HG03342 (cell line): ENCODE measurements around the gene RRP1B.

ENCODE experiments used
- ATAC-seq: cut with Tn5 transposase; IDR thresholded peaks from one replicate; pipeline ENCODE4 v1.9.1; 2021; ENCODE audit warnings: mild to moderate bottlenecking, moderate library complexity; ENCODE audit not compliant: unreplicated experiment

The RRP1B gene

GRCh38 chr21:43720539-43721166 is 61.3 kb downstream of the RRP1B start:
- no peak for ATAC-seq

DNA sequence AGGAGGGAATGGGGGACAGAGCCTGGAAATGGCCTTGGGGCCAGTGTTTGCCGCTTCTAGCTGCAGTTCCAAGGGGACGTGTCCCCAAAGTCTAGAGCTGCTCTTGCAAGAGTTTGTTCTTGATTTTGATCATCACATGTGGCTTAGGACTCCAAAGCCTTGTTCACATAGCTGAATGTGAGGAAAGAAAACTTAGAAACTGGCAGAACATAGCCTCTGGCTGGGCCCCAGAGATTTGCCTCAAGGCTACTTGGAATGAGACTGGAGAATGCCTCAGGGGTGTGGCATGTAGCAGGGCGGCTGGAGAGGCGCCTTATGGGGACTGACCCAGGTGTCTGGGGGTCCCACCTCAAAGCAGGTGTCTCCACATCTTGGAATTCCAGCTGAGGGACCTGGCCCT is 61.8 kb downstream of the RRP1B start:
- no peak for ATAC-seq

GRCh38 chr21:43721939-43722338 is 62.6 kb downstream of the RRP1B start:
- ATAC-seq = no peak

GRCh38 chr21:43723648-43724047 is 64.3 kb downstream of the RRP1B start:
- no peak for ATAC-seq

- no peak for ATAC-seq
These were observed 67.5 kb downstream of the RRP1B start for GRCh38 chr21:43726686-43727518.

- no peak for ATAC-seq
These were observed 68.3 kb downstream of the RRP1B start for GRCh38 chr21:43727519-43728153.

GRCh38 chr21:43728154-43728466 is 68.8 kb downstream of the RRP1B start:
- ATAC-seq = no peak

- ATAC-seq = peak; percentile 54
These were observed 69.4 kb downstream of the RRP1B start for GRCh38 chr21:43728467-43729390.

- no peak for ATAC-seq
These were observed 72.1 kb downstream of the RRP1B start for GRCh38 chr21:43731476-43731875.

- ATAC-seq = no peak
These were observed 72.7 kb downstream of the RRP1B start for GRCh38 chr21:43731891-43732711.

DNA sequence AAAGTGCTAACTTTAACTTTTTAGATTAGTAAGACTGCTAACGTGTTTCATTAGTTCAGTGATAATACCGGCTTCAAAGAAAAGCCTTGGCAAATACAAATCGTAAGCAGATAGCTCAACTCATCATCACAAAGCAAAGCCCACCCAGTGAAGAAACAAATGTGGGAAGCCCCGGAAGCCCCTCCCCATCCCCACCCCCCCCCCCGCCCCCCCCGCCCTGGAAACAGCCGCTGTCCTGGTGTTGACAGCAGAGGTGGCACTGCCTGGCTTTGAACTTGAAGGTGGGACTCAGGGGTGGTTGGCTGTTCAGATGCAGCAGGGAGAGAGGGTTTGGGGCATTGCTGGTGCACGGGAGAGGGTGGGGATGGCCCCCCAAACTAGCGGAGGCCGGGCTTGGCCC is 73.7 kb downstream of the RRP1B start:
- no peak for ATAC-seq

- no peak for ATAC-seq
These were observed 74.2 kb downstream of the RRP1B start for GRCh38 chr21:43733529-43734071.

DNA sequence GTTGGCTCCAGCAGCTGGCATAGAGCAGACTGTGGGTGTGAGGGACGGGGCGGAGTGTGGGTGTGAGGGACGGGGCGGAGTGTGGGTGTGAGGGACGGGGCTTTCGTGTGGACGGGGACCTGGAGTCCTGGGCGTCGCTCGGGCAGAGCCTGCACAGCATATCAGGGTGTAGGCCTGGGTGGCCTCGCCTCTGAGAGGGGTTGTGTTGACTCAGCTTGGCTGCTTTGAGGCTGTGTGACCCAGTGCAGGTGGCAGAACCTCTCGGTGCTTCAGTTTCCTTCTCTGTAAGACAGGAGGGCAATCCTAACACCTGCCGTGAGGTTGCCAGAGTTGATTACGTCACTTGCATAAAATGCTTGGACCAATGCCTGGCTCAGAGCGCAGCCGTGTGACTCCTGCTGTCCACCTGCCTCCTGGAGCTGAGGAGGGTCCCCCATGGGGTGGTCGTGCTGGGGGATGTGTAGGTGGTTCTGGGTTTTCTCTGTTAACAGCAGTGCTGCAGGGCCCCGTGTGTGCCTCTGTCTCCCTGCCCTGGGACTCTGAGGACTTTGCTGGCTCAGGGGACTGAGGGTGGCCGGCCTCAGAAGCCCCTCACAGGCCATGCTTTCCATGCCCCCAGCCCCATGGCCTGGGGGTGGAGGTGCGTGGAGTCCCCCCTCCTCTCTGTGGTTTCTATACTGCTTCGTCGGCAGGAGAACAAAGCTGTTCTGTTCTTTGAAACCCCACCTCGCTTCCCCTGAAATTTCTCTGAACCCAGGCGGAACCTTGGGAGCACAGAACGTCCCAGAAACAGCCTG is 75.0 kb downstream of the RRP1B start:
- ATAC-seq = no peak

DNA sequence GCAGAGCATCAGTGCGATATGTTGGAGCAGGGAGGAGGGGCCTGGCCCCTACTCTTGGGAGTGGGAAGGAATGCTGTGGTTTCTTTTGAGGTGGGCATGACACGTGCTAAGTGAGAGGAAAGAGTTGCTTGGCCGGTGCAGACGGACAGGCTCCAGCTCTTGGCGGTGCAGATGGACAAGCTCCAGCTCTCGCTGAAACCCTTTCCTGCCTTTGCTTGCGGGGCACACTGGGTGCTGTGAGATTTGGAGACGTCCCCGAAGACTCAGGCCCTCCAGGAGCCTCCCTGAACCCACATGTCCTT is 75.5 kb downstream of the RRP1B start:
- no peak for ATAC-seq

GRCh38 chr21:43735236-43736091 is 76.1 kb downstream of the RRP1B start:
- no peak for ATAC-seq

DNA sequence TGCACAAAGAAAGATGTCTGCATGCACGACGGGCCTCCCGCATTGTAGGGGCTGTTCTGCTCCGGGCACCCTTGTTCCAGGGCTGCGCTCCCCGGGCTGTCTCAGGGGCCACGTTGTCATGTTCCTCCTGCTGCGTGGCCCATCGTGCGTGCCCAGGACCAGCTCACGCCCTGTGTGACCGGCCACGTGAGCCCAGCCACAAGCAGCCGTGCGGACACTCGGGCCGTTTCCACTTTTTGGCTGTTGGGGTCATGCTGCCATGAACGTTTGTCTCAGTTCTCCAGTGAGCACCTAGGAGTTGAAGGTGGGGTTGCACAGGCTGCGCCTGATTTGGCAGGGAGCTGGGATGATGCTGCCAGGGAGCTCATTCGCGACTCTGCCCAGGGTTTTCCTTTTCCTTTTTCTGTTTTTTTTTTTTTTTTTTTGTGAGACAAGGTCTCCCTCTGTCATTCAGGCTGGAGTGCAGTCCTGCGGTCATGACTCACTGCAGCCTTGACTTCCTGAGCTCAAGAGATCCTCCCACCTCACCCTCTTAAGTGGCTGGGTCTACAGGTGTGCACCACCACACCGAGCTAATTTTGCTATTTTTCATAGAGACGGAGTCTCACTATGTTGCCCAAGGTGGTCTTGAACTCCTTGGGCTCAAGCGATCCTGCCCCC is 77.0 kb downstream of the RRP1B start:
- ATAC-seq = no peak

DNA sequence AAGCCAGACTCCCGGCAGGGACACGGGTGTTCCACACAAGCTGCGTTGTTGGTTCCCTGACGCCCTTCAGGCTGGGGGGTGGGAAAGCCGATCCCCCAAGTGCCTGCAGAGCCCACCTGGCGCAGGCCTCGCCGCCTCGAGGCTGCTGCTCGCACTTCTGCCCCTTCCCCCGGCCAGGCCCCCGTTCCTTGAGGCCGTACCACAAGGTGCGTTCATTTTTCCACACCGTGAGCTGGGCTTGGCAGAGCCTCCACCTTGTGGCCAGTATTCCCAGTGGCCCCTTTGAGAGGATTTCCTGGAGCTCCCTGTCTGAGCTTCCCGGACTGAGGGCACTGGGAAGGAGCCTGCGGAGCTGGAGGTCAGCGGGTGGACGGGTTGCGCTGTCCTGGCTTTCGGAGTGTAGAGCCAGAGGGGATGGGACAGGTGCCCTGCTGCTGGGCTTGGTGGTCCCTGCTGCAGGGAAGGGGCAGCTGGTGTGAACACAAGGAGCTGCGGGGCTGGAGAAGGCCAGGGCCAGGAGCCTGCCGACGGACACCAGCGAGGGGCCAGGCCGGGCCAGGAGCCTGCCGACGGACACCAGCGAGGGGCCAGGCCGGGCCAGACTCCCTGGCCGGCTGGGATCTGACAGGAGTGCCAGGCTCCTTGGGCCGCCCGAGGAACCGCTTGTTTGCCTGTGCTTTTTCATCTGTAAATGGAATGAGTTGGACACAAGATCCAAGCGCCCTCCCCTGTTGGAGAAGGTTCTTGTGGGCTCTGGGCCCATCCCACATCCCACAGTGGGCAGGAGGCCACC is 78.0 kb downstream of the RRP1B start:
- ATAC-seq = no peak
